ENCODE data around the gene FAM227A.

The FAM227A gene

GRCh38 chr22:38531251-38531938 lies 124.8 kb downstream of the FAM227A start:
- H3K4me3 ChIP-seq (replicated peaks; ENCODE audit: low read depth, low read length) = no peak overlapping the region
- no peak for DNase-seq (ENCODE audit: low read depth)
- TF ChIP-seq, protein P1, sequence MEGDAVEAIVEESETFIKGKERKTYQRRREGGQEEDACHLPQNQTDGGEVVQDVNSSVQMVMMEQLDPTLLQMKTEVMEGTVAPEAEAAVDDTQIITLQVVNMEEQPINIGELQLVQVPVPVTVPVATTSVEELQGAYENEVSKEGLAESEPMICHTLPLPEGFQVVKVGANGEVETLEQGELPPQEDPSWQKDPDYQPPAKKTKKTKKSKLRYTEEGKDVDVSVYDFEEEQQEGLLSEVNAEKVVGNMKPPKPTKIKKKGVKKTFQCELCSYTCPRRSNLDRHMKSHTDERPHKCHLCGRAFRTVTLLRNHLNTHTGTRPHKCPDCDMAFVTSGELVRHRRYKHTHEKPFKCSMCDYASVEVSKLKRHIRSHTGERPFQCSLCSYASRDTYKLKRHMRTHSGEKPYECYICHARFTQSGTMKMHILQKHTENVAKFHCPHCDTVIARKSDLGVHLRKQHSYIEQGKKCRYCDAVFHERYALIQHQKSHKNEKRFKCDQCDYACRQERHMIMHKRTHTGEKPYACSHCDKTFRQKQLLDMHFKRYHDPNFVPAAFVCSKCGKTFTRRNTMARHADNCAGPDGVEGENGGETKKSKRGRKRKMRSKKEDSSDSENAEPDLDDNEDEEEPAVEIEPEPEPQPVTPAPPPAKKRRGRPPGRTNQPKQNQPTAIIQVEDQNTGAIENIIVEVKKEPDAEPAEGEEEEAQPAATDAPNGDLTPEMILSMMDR (IDR thresholded peaks at IDR 0.05; ENCODE audit: low read length, missing control alignments) = no peak
